NCI-H69 (cell line): ENCODE measurements around the gene KLHL20.
"Not testable (repeated sequence)": the region's sequence is repeated elsewhere in the genome, so short reads cannot be mapped to it uniquely, and the experiment has no call there.

ENCODE experiments used
- DNase-seq: peaks from one replicate; lab custom pipeline; 2025; lab: John Stamatoyannopoulos, UW

The KLHL20 gene

GRCh38 chr1:173714759-173715537 lies at the start of gene KLHL20:
KLHL20 (plus strand) TSS chr1:173714981; CDS start chr1:173716044, 1,063 bp downstream.
- peak; percentile 95 for DNase-seq

GRCh38 chr1:173666646-173667045 lies 48.1 kb upstream of the KLHL20 start:
- DNase-seq = no peak

GRCh38 chr1:173669491-173669941 lies 45.3 kb upstream of the KLHL20 start, which contains the start of gene ANKRD45:
ANKRD45 (minus strand) TSS chr1:173669851; CDS start chr1:173659418, 10,433 bp downstream.
- peak; percentile 82 for DNase-seq

- DNase-seq = not testable (repeated sequence)
Measured at GRCh38 chr1:173674496-173674895, 40.3 kb upstream of the KLHL20 start.

- DNase-seq = not testable (repeated sequence)
Measured at GRCh38 chr1:173680152-173680551, 34.6 kb upstream of the KLHL20 start.

- DNase-seq = no peak
Measured at GRCh38 chr1:173682184-173682583, 32.6 kb upstream of the KLHL20 start.

- DNase-seq = not testable (repeated sequence)
Measured at GRCh38 chr1:173683838-173684237, 30.9 kb upstream of the KLHL20 start.

GRCh38 chr1:173685121-173685520 lies 29.7 kb upstream of the KLHL20 start:
- DNase-seq = not testable (repeated sequence)

GRCh38 chr1:173688300-173688699 lies 26.5 kb upstream of the KLHL20 start:
- no peak for DNase-seq

- DNase-seq = no peak
Measured at GRCh38 chr1:173693238-173693637, 21.5 kb upstream of the KLHL20 start.

GRCh38 chr1:173701299-173701698 lies 13.5 kb upstream of the KLHL20 start:
- DNase-seq = not testable (repeated sequence)

GRCh38 chr1:173702736-173703135 lies 12.0 kb upstream of the KLHL20 start:
- no peak for DNase-seq

GRCh38 chr1:173705117-173705516 lies 9.7 kb upstream of the KLHL20 start:
- DNase-seq = no peak

- no peak for DNase-seq
Measured at GRCh38 chr1:173708787-173709186, 6.0 kb upstream of the KLHL20 start.

GRCh38 chr1:173714441-173714758 lies 381 bp upstream of the KLHL20 start:
- peak; percentile 39 for DNase-seq

- no peak for DNase-seq
Measured at GRCh38 chr1:173715538-173715844, 710 bp downstream of the KLHL20 start.

- DNase-seq = no peak
Measured at GRCh38 chr1:173717238-173717637, 2.5 kb downstream of the KLHL20 start.

- not testable (repeated sequence) for DNase-seq
Measured at GRCh38 chr1:173731331-173731730, 16.6 kb downstream of the KLHL20 start.

- DNase-seq = peak; percentile 6
Measured at GRCh38 chr1:173733912-173734311, 19.1 kb downstream of the KLHL20 start.

GRCh38 chr1:173736104-173736503 lies 21.3 kb downstream of the KLHL20 start:
- DNase-seq = not testable (repeated sequence)

GRCh38 chr1:173742203-173742886 lies 27.6 kb downstream of the KLHL20 start:
- DNase-seq = no peak

GRCh38 chr1:173744651-173745050 lies 29.9 kb downstream of the KLHL20 start:
- no peak for DNase-seq

GRCh38 chr1:173749137-173749536 lies 34.4 kb downstream of the KLHL20 start:
- no peak for DNase-seq
